ENCODE measurements around the gene MSX1. TPM values are rescaled to one million over a fixed set of nuclear protein-coding genes. Genes with fewer than 3 reads are reported as not detected.

The MSX1 gene
- total RNA-seq, 2 experiments from 2014 or later, result not detected

DNA sequence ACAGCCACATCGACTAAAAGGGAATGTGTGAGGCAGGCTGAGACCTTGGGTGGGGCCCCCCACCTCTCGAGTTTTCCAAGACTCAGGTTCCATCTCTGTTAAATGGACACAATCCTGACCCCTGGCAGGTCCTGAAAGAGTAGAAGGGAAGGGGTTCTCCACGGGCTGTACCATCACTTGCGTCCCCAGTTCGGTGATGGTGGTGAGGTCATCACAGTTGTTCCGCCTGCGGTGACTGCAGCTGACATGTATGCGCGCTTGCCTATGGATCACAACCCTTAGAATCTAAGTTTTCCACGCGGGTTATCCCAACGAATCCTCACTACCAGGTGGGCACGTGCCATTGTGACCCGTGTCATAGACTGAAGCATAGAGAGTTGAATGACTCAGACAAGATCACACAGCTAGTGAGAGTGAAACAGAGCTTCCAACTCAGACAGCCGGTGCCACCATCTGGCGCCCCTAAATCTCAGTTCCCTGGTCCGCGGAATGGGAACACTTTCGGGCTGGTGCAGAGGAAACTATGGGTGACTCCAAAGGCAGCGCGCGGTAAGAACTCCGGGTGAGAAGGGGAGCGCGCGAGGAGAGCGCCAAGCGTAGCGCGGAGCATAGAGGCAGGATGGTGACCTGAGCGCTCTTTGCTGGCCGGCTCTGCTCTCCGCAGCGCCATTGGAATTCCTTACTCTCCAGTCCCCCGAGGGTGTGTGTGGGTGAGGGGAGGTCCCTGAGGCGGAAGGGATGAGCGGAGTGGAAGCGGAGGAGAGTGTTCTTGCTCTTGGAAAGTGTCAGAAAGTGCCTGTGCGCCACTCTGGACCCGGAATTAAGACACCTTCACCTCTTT, 10.5 kb downstream of the MSX1 start:
- H3K36me3 Mint-ChIP-seq (ENCODE audit: low read depth), result no peaks in the 10 kb centered on the region
- no peak overlapping the region for H3K4me3 Mint-ChIP-seq
- no peak for DNase-seq
- H3K4me1 Mint-ChIP-seq (ENCODE audit: low read depth), result peaks cover 21% of the 10 kb centered on the region
- H3K27ac Mint-ChIP-seq, result no peak overlapping the region
- H3K27me3 Mint-ChIP-seq (ENCODE audit: low read depth), result peaks cover 78% of the 10 kb centered on the region
- no peaks in the 10 kb centered on the region for H3K9me3 Mint-ChIP-seq
- intact Hi-C loops (cut with micrococcal nuclease), result loop anchor here (2.0 kb wide), 1 partner anchor 13 kb away; no protein-coding TSS in a partner anchor
- CTCF ChIA-PET, result no interaction called here

DNA sequence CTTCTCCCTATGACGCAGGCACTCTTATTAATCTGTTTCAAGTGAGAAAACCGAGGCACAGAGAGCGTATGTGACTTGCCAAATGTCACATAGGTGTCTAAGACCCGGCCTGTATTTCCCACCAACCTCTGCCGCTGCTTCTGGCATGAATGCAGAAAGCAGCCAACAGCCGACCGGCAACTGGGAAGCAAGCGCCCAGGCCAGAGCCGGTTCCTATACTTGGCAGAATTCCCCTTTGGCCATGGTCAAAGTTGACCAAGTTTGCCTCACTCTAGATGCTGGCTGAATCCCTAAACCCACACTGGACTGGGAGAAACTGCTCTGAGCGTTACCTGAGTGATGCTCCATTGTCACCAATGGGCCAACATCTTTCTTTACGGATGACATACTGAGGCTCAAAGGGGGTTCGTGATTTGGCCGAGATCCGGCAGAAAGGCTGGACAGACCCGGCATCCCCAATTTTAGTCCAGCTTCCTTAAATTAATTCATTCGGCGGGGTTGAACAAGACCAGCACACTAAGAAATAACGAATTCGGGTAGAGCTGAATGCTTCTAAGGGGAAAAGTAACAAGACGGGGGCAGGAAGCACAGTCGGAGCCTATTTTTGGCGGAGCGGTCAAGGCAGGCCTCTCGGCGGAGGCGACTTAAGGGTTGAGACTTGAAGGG, 11.2 kb downstream of the MSX1 start:
- Mint-ChIP-seq H3K4me1 (ENCODE audit: low read depth) (peaks cover 21% of the 10 kb centered on the region), H3K27me3 (ENCODE audit: low read depth) (peaks cover 77% of the 10 kb centered on the region), H3K36me3 (ENCODE audit: low read depth) (no peaks in the 10 kb centered on the region), H3K4me3 (no peak overlapping the region), H3K9me3 (no peaks in the 10 kb centered on the region), H3K27ac (no peak overlapping the region)
- DNase-seq, result no peak
- CTCF ChIA-PET, result interaction anchor here (1.5 kb wide), 1 partner anchor 17 kb away, joined by 3 read pairs; no protein-coding TSS in a partner anchor
- intact Hi-C loops (cut with micrococcal nuclease), result loop anchor here (2.0 kb wide), 1 partner anchor 14 kb away; no protein-coding TSS in a partner anchor

DNA sequence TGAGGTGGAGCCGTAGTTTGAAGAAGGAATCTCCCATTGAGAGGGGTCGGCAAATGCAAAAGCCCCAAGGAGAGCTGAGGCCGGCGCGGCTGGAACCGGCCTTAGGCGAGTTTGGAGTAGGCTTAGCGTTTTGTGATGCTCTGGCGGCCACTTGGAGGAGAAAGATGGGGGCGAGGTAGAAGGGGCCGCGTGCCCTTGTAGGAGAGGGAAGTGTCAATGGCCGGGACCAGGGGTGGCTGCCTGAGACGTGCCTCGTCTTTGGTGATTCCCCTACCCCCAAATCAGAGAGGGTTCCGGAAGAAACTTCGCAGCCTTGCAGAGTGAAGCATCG, 11.7 kb downstream of the MSX1 start:
- Mint-ChIP-seq H3K27me3 (ENCODE audit: low read depth) (peaks cover 74% of the 10 kb centered on the region), H3K27ac (no peak overlapping the region), H3K36me3 (ENCODE audit: low read depth) (no peaks in the 10 kb centered on the region), H3K9me3 (no peaks in the 10 kb centered on the region), H3K4me3 (no peak overlapping the region), H3K4me1 (ENCODE audit: low read depth) (peaks cover 17% of the 10 kb centered on the region)
- intact Hi-C loops (cut with micrococcal nuclease), result loop anchor here (2.0 kb wide), 1 partner anchor 14 kb away; no protein-coding TSS in a partner anchor
- CTCF ChIA-PET, result interaction anchor here (1.5 kb wide), 1 partner anchor 18 kb away, joined by 3 read pairs; no protein-coding TSS in a partner anchor
- DNase-seq, result no peak

DNA sequence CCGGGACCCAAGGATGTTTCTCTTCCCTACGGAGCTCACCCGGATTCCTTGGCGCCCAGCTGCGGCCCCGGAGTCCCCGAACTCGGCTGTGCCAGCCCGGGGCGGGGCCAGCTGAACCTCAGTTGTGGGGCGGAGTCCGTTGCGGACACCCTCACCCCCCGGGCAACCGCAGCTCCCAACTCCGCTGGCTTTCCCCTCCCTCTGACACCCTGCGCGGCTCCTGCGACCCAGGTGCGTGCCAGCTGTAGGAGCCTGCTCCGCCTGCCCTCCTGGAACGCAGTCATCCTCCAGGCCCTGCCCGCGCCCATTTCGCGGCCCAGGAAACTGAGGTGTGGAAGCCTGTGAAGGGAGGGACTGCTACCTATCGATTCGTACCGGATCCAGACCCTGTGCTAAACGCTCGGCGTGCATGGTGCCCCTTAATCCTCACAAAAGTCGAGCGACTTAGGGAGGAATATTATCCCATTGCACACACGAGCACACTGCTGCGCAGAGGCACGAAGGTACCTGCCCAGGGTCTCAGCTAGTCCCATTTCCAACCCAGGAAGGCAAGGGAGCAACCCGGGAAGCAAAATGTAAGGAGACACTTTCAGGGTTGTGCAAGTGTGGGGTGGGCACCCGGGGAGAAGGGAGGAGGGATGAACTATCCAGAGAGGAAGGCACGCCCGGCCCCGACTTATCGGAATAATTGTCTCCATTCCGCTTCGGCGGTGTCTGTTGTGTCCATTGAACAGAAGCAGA, 12.3 kb downstream of the MSX1 start:
- Mint-ChIP-seq H3K27ac (no peak overlapping the region), H3K4me3 (no peak overlapping the region), H3K27me3 (ENCODE audit: low read depth) (peaks cover 69% of the 10 kb centered on the region), H3K4me1 (ENCODE audit: low read depth) (peaks cover 13% of the 10 kb centered on the region), H3K9me3 (no peaks in the 10 kb centered on the region), H3K36me3 (ENCODE audit: low read depth) (no peaks in the 10 kb centered on the region)
- DNase-seq, result no peak
- intact Hi-C loops (cut with micrococcal nuclease), result loop anchor here (2.0 kb wide), 1 partner anchor 15 kb away; no protein-coding TSS in a partner anchor
- CTCF ChIA-PET, result interaction anchor here (1.5 kb wide), 1 partner anchor 18 kb away, joined by 3 read pairs; no protein-coding TSS in a partner anchor

DNA sequence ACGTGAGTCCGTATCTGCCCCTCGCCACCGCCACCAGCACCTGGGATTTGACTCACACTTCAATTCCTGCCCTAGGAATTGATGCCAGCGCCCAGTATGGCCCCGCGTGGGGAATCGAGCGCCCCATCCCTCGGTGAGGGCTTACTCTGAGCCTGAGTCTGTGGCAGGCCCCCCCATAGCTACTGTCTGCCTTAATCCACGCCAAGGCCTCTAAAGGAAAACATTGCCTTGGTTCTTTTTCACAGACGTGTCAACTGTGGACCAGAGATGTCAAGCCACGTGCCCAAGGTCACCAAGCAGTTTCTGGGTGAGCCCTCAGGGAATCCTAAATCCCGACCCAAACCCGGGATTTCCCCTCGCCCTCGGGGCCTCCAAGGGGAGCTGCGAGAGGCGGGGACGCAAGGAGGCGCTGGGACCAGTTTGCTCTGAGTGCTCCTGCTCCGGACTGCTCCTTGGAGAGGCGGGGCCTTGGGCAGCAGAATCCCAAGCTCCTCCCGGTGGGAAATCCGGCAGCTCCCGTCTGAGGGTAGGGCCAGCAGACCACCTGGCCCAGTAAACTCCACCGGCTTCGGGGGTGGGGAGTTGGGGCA, 12.9 kb downstream of the MSX1 start:
- Mint-ChIP-seq H3K27ac (no peak overlapping the region), H3K27me3 (ENCODE audit: low read depth) (peaks cover 73% of the 10 kb centered on the region), H3K36me3 (ENCODE audit: low read depth) (no peaks in the 10 kb centered on the region), H3K4me3 (no peak overlapping the region), H3K9me3 (no peaks in the 10 kb centered on the region), H3K4me1 (ENCODE audit: low read depth) (peaks cover 13% of the 10 kb centered on the region)
- intact Hi-C loops (cut with micrococcal nuclease), result no loop called here
- no peak for DNase-seq
- CTCF ChIA-PET, result no interaction called here

DNA sequence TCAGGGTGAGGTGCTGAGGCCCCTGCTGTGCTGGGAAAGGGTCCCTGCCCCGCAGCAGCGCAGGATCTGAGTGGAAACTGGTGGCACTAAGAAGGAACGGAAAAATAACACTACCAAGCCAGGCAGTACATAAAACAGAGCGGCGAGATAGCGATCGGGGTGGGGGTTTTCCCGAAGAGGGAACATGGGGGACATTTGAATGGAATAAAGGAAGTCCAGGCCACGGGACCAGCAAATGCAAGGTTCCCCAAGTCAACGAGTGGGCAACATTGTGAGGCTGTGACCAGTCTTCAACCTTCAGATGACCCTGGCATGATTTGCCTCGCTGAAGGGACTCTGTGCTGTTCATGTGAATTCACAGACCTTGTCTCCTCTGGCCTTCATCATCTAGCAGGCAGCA, 13.7 kb downstream of the MSX1 start:
- Mint-ChIP-seq H3K9me3 (no peaks in the 10 kb centered on the region), H3K36me3 (ENCODE audit: low read depth) (no peaks in the 10 kb centered on the region), H3K27me3 (ENCODE audit: low read depth) (peaks cover 73% of the 10 kb centered on the region), H3K4me1 (ENCODE audit: low read depth) (peaks cover 13% of the 10 kb centered on the region), H3K4me3 (no peak overlapping the region), H3K27ac (no peak overlapping the region)
- DNase-seq, result no peak
- intact Hi-C loops (cut with micrococcal nuclease), result no loop called here
- CTCF ChIA-PET, result no interaction called here

DNA sequence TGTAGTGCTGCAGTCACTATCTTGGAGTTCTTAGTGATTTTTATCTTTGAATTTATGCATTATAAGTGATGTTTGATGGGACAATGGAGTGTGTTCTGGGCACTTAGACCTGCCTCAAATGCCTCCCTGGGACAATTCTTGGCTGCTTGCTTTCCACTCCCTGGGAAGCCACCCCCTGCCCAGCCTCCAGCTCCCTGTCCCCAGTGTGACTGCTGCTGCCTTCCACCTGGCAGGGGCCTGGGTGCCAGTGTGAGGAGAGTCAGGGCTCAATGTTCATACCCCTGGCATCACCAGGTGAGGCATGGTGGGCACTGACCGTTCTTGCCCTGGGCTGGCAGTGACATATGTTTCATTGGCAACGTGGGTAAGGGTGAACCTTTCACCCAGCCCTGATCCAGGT, 14.8 kb downstream of the MSX1 start:
- intact Hi-C loops (cut with micrococcal nuclease), result no loop called here
- Mint-ChIP-seq H3K4me3 (no peak overlapping the region), H3K9me3 (no peaks in the 10 kb centered on the region), H3K27me3 (ENCODE audit: low read depth) (peaks cover 71% of the 10 kb centered on the region), H3K4me1 (ENCODE audit: low read depth) (peaks cover 13% of the 10 kb centered on the region), H3K36me3 (ENCODE audit: low read depth) (no peaks in the 10 kb centered on the region), H3K27ac (no peak overlapping the region)
- CTCF ChIA-PET, result no interaction called here
- DNase-seq, result no peak

DNA sequence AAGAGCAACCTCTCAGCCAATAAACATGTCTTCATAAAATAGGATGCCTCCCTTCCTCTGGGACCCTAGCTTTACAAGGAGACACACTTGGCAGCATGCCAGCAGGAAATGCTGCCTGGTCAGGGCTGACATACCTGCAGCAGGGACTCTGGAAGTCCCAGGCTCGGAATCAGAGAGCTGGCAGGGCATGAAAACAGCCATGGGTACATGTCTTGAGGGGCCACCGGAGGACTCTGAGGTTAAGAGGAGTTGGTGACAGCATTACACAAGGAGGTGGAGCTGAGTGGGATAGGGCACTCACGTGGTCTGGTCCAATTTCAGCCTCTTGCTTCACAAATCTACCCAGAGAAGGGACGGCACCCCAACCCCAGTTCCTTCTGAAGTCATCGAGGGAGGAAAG, 15.7 kb downstream of the MSX1 start:
- intact Hi-C loops (cut with micrococcal nuclease), result no loop called here
- Mint-ChIP-seq H3K27ac (no peak overlapping the region), H3K4me1 (ENCODE audit: low read depth) (peaks cover 9% of the 10 kb centered on the region), H3K4me3 (no peak overlapping the region), H3K27me3 (ENCODE audit: low read depth) (peaks cover 68% of the 10 kb centered on the region), H3K36me3 (ENCODE audit: low read depth) (no peaks in the 10 kb centered on the region), H3K9me3 (no peaks in the 10 kb centered on the region)
- DNase-seq, result no peak
- CTCF ChIA-PET, result interaction anchor here (0.5 kb wide), 1 partner anchor 10 kb away, joined by 3 read pairs; no protein-coding TSS in a partner anchor

DNA sequence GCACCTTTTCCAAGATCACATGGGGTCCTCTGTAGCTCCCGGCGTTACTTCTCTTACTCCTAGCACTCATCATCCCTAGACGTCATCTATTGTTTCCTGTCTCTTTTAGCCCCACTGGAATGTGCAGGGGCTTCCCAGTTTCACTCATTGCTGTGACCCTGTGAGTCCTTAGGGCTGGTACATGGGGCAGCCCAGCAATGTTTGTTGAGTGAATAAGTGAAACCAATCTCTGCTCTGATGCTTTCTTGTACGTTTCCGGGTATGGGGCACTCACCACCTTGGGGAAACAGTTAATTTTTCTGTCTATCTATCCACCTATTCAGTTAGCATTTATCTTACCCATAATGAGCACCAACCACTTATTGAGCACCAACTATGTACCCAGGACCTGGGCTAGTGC, 16.1 kb downstream of the MSX1 start:
- CTCF ChIA-PET, result interaction anchor here (0.5 kb wide), 1 partner anchor 11 kb away, joined by 3 read pairs; no protein-coding TSS in a partner anchor
- Mint-ChIP-seq H3K27me3 (ENCODE audit: low read depth) (peaks cover 65% of the 10 kb centered on the region), H3K9me3 (no peaks in the 10 kb centered on the region), H3K36me3 (ENCODE audit: low read depth) (no peaks in the 10 kb centered on the region), H3K27ac (no peak overlapping the region), H3K4me1 (ENCODE audit: low read depth) (peaks cover 9% of the 10 kb centered on the region), H3K4me3 (no peak overlapping the region)
- intact Hi-C loops (cut with micrococcal nuclease), result no loop called here
- DNase-seq, result no peak

DNA sequence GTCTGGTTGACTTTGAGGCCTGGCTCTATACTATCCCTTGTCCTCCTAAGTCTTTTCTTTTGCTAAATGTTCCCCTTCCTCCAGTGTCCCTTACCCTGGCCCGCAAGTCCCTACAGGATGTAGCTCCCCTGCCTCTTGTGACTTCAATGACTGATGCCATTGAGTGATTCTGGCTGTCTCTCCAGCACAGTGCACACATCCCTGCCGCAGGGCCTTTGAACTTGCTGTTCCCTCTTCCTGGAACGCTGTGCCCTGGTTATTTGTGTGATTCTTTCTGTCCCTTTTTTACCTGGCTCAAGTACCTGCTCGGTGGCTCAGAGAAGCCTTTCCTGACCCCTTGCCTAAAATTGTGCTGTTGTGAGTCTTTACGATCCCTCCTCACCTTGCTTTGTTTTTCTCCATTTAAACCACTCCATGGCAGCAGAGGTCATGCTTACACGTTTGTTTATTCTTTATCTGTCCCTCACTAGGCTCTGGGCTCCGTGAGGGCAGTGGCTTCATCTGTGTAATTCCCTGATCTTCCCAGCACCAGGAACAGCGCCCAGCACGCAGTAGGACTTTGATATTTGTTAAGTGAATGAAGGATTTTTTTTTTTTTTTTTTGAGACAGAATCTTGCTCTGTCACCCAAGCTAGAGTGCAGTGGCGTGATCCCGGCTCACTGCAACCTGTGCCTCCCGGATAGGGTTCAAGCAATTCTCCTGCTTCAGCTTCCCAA, 17.6 kb downstream of the MSX1 start:
- no peaks in the 10 kb centered on the region for H3K36me3 Mint-ChIP-seq (ENCODE audit: low read depth)
- H3K27me3 Mint-ChIP-seq (ENCODE audit: low read depth), result peaks cover 61% of the 10 kb centered on the region
- H3K4me1 Mint-ChIP-seq (ENCODE audit: low read depth), result no peaks in the 10 kb centered on the region
- intact Hi-C loops (cut with micrococcal nuclease), result no loop called here
- no peaks in the 10 kb centered on the region for H3K9me3 Mint-ChIP-seq
- H3K27ac Mint-ChIP-seq, result no peak overlapping the region
- H3K4me3 Mint-ChIP-seq, result no peak overlapping the region
- no peak for DNase-seq
- CTCF ChIA-PET, result interaction anchor here (0.9 kb wide), 1 partner anchor 396 kb away, joined by 3 read pairs; no protein-coding TSS in a partner anchor

DNA sequence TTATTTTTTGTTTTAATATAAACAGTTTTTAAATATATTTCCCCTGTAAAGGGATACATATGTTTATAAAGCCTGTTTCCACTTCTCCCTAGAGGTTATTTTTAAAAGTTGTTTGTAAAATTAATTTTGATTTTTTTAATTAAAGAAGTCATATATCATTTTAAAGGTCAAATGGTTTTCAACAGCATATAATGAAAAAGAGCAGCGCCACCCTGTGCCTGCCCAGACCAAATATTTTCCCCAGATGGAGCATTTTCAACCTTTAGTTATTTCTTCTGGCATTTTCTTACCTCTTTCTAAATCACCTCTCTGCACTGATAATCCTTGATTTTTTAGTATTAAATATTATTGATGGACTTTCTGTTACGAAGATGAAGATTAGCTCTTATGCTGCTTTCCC, 21.0 kb downstream of the MSX1 start:
- intact Hi-C loops (cut with micrococcal nuclease), result loop anchor here (1.0 kb wide), 1 partner anchor 392 kb away; no protein-coding TSS in a partner anchor
- Mint-ChIP-seq H3K36me3 (ENCODE audit: low read depth) (no peaks in the 10 kb centered on the region), H3K9me3 (no peaks in the 10 kb centered on the region), H3K4me3 (no peak overlapping the region), H3K27me3 (ENCODE audit: low read depth) (peaks cover 33% of the 10 kb centered on the region), H3K4me1 (ENCODE audit: low read depth) (no peaks in the 10 kb centered on the region), H3K27ac (no peak overlapping the region)
- DNase-seq, result no peak
- CTCF ChIA-PET, result interaction anchor here (0.9 kb wide), 1 partner anchor 312 kb away, joined by 3 read pairs; no protein-coding TSS in a partner anchor
